ENCODE measurements around the gene PGAP6.
A peak's percentile ranks its signal among the peaks of the same experiment; 100 is the strongest.
"Not testable (repeated sequence)": the region's sequence is repeated elsewhere in the genome, so short reads cannot be mapped to it uniquely, and the experiment has no call there.

PGAP6 gene

GRCh38 chr16:378113-378820 lies 3.5 kb downstream of the PGAP6 start:
- not testable (repeated sequence) for DNase-seq (ENCODE audit: low spot score)

GRCh38 chr16:377419-377951 lies 4.3 kb downstream of the PGAP6 start:
- no peak for DNase-seq (ENCODE audit: low spot score)

- no peak for DNase-seq (ENCODE audit: low spot score)
Measured at GRCh38 chr16:376817-377418, 4.9 kb downstream of the PGAP6 start.

- DNase-seq (ENCODE audit: low spot score): no peak
Measured at GRCh38 chr16:375927-376816, 5.6 kb downstream of the PGAP6 start.

- DNase-seq (ENCODE audit: low spot score): no peak
Measured at GRCh38 chr16:375212-375611, 6.6 kb downstream of the PGAP6 start.

GRCh38 chr16:374616-374926 lies 7.2 kb downstream of the PGAP6 start:
- no peak for DNase-seq (ENCODE audit: low spot score)

- no peak for DNase-seq (ENCODE audit: low spot score)
Measured at GRCh38 chr16:373848-374615, 7.7 kb downstream of the PGAP6 start.

- no peak for DNase-seq (ENCODE audit: low spot score)
Measured at GRCh38 chr16:373020-373598, 8.7 kb downstream of the PGAP6 start.

GRCh38 chr16:372302-372983 lies 9.3 kb downstream of the PGAP6 start:
- no peak for DNase-seq (ENCODE audit: low spot score)

GRCh38 chr16:371515-372301 lies 10.1 kb downstream of the PGAP6 start:
- no peak for DNase-seq (ENCODE audit: low spot score)

GRCh38 chr16:370979-371514 lies 10.7 kb downstream of the PGAP6 start:
- DNase-seq (ENCODE audit: low spot score): no peak

GRCh38 chr16:370443-370842 lies 11.3 kb downstream of the PGAP6 start, which contains the start of gene MRPL28:
Gene MRPL28 (minus strand): TSS chr16:370538. CDS start chr16:370218, 320 bp downstream.
- peak; percentile 91 for DNase-seq (ENCODE audit: low spot score)

- peak; percentile 53 for DNase-seq (ENCODE audit: low spot score)
Measured at GRCh38 chr16:369866-370436, 11.8 kb downstream of the PGAP6 start.

GRCh38 chr16:369275-369865 lies 12.4 kb downstream of the PGAP6 start:
- DNase-seq (ENCODE audit: low spot score): no peak

- DNase-seq (ENCODE audit: low spot score): no peak
Measured at GRCh38 chr16:368388-369158, 13.2 kb downstream of the PGAP6 start.

GRCh38 chr16:367333-367903 lies 14.4 kb downstream of the PGAP6 start:
- no peak for DNase-seq (ENCODE audit: low spot score)

GRCh38 chr16:366476-366875 lies 15.3 kb downstream of the PGAP6 start:
- no peak for DNase-seq (ENCODE audit: low spot score)

Data from SW480 (cell line).